Activated CD8-positive, alpha-beta T cell treated with anti-CD3 and anti-CD28 coated beads for 36 hours (primary cell): ENCODE measurements around the gene TNKS1BP1. TPM values are rescaled to one million over a fixed set of nuclear protein-coding genes. Genes with fewer than 3 reads are reported as not detected.

Experiments
- ATAC-seq: fragments of 200-7000 bp; cut with Tn5 transposase; one replicate; pipeline ENCODE4 v1.10.0; 2021; ENCODE audit warnings: mild to moderate bottlenecking, moderate library complexity
- CTCF ChIA-PET: fragments of 350-600 bp; sonication (Branson Sonifier 250); formaldehyde crosslinking; loops from one replicate; lab custom pipeline; 2021; ENCODE audit warnings: antibody characterized with exemption; lab: Charles Lee
- POLR2A ChIA-PET: fragments of 350-600 bp; sonication (Branson Sonifier 250); formaldehyde crosslinking; loops from one replicate; lab custom pipeline; 2021; ENCODE audit warnings: antibody characterized with exemption; lab: Charles Lee
- DNase-seq: peaks from one replicate; pipeline ENCODE4 v3.0.0-alpha.2; 2020
- H3K27ac Mint-ChIP-seq: one replicate; pipeline ENCODE4 v1.8.0; 2021; ENCODE audit warnings: mild to moderate bottlenecking, mixed read lengths
- H3K27me3 Mint-ChIP-seq: one replicate; pipeline ENCODE4 v1.8.0; 2021; ENCODE audit warnings: mixed read lengths
- H3K36me3 Mint-ChIP-seq: one replicate; pipeline ENCODE4 v1.8.0; 2021; ENCODE audit warnings: low read depth, mixed read lengths
- H3K4me1 Mint-ChIP-seq: one replicate; pipeline ENCODE4 v1.8.0; 2021; ENCODE audit warnings: low read depth, mixed read lengths
- H3K4me3 Mint-ChIP-seq: one replicate; pipeline ENCODE4 v1.8.0; 2021; ENCODE audit warnings: mild to moderate bottlenecking, moderate library complexity, mixed read lengths
- H3K9me3 Mint-ChIP-seq: one replicate; pipeline ENCODE4 v1.8.0; 2021; ENCODE audit warnings: mixed read lengths
- CTCF ChIP-seq: fragments of 200-600 bp; IDR thresholded peaks from one replicate; pipeline ENCODE4 v1.8.0; 2022; ENCODE audit warnings: antibody characterized with exemption, mild to moderate bottlenecking
- intact Hi-C: fragments of 100-400 bp; cut with micrococcal nuclease; formaldehyde crosslinking; loops from one replicate; pipeline ENCODE4 v1.10.0; 2022
- total RNA-seq, 2 experiments: library from RNA; stranded (reverse); gene quantifications; one replicate each; pipeline ENCODE4 v1.2.3, GENCODE V29; 2021

Gene TNKS1BP1
- total RNA-seq, 2 experiments from 2014 or later: 18.4 to 23.2 TPM

GRCh38 chr11:57322256-57323166 is 2.2 kb downstream of the TNKS1BP1 start:
- H3K4me3 Mint-ChIP-seq: peak overlapping the region; percentile 80
- TF ChIP-seq CTCF: no peak
- ChIA-PET CTCF (interaction anchor here (2.3 kb wide), 1 partner anchor 10 kb away, joined by 9 read pairs; no protein-coding TSS in a partner anchor), POLR2A (interaction anchor here (1.0 to 5.8 kb wide), 2 partner anchors 9 to 13 kb away, joined by 4 to 38 read pairs; partner anchors contain the start of gene SSRP1)
- ATAC-seq (no peak), DNase-seq (peak; percentile 26)
- H3K27me3 Mint-ChIP-seq: no peaks in the 10 kb centered on the region
- peaks cover 36% of the 10 kb centered on the region for H3K36me3 Mint-ChIP-seq
- intact Hi-C loops: no loop called here
- H3K4me1 Mint-ChIP-seq: peaks cover 44% of the 10 kb centered on the region
- H3K27ac Mint-ChIP-seq: peak overlapping the region; percentile 76
- no peaks in the 10 kb centered on the region for H3K9me3 Mint-ChIP-seq

GRCh38 chr11:57321388-57322255 is 3.1 kb downstream of the TNKS1BP1 start:
- DNase-seq: no peak
- H3K27me3 Mint-ChIP-seq: no peaks in the 10 kb centered on the region
- ATAC-seq: no peak
- intact Hi-C loops: no loop called here
- H3K9me3 Mint-ChIP-seq: no peaks in the 10 kb centered on the region
- peaks cover 36% of the 10 kb centered on the region for H3K4me1 Mint-ChIP-seq
- no peak overlapping the region for H3K4me3 Mint-ChIP-seq
- ChIA-PET POLR2A (interaction anchor here (0.9 to 5.8 kb wide), 4 partner anchors 8 to 14 kb away, joined by 3 to 38 read pairs (median 4); partner anchors contain the start of gene SSRP1), CTCF (interaction anchor here (2.3 kb wide), 1 partner anchor 9 kb away, joined by 9 read pairs; no protein-coding TSS in a partner anchor)
- TF ChIP-seq CTCF: no peak
- peaks cover 27% of the 10 kb centered on the region for H3K36me3 Mint-ChIP-seq
- no peak overlapping the region for H3K27ac Mint-ChIP-seq

GRCh38 chr11:57320719-57321387 is 3.9 kb downstream of the TNKS1BP1 start:
- H3K4me3 Mint-ChIP-seq: no peak overlapping the region

More at GRCh38 chr11:57320719-57321387, 3.9 kb downstream of the TNKS1BP1 start:
- Mint-ChIP-seq H3K27me3 (no peaks in the 10 kb centered on the region), H3K27ac (peak overlapping the region; percentile 14), H3K9me3 (no peaks in the 10 kb centered on the region), H3K36me3 (peaks cover 20% of the 10 kb centered on the region), H3K4me1 (peaks cover 29% of the 10 kb centered on the region)
- ATAC-seq (no peak), DNase-seq (no peak)
- no peak for TF ChIP-seq CTCF
- intact Hi-C loops: no loop called here
- POLR2A ChIA-PET: interaction anchor here (0.9 to 5.8 kb wide), 3 partner anchors 8 to 11 kb away, joined by 3 to 38 read pairs (median 3); no protein-coding TSS in a partner anchor
- CTCF ChIA-PET: interaction anchor here (2.3 kb wide), 1 partner anchor 8 kb away, joined by 9 read pairs; no protein-coding TSS in a partner anchor
